NCI-H187 treated with DMSO at 0.1 percent for 48 hours (cell line): ENCODE results near the gene HDHD2.
"Not testable (repeated sequence)": the region's sequence is repeated elsewhere in the genome, so short reads cannot be mapped to it uniquely, and the experiment has no call there.

Experiments used
- DNase-seq: peaks from one replicate; lab custom pipeline; 2025; lab: John Stamatoyannopoulos, UW

HDHD2 gene, protein sequence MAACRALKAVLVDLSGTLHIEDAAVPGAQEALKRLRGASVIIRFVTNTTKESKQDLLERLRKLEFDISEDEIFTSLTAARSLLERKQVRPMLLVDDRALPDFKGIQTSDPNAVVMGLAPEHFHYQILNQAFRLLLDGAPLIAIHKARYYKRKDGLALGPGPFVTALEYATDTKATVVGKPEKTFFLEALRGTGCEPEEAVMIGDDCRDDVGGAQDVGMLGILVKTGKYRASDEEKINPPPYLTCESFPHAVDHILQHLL

DNA sequence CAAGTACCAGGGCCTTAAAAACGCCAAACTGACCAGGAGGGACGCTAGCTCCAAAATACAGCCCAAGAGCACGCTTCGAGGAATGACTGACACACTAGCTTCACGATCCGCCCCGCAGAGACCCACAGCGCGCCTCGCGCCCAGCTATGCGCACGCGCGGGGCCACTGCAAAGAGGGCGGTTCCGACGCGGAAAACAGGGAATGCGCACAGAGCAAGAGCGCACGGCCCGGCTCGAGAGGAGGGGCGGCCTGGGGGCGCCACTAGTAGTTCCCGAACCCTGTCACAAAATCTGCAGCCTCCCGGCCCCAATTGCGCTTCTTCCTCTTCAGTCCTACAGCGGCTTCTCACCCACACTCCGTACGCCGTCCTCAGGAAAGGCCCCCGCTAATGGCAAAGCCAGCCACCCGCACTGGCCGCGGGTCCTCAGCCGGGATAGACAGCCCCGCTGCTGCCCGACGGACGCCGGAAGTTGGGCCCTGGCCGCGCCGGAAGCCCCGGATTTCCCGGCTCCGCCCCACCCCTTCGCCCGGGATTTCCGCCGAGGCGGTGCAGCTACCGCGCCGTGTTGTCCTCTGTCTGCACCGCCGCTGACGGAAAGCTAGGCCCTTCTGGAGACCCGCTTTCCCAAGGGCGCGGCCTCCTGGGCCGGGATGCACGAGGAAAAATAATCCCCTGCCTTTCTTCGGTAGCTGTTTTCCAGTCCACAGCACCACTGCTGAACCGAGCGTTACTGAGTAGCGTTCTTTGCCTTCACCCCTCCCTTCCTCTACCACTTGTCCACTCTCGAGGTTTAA, at the start of gene HDHD2:
Gene HDHD2 (minus strand): TSS at position 472 of the 795 bp plus-strand sequence. CDS start 14,061 bp downstream, outside the sequence.
- no peak for DNase-seq

DNA sequence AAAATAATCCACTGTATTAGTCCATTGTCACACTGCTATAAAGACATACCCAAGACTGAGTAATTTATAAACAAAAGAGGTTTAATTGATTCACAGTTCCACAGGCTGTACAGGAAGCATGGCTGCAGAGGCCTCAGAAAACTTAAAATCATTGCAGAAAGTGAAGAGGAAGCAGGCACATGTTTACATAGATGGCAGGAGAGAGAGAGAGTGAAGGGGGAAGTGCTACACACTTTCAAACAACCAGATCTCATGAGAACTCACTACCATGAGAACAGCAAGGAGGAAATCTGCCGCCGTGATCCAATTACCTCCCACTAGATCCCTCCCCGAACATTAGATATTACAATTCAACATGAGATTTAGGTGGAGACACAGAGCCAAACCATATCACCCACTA, 45.7 kb upstream of the HDHD2 start:
- DNase-seq, result not testable (repeated sequence)

DNA sequence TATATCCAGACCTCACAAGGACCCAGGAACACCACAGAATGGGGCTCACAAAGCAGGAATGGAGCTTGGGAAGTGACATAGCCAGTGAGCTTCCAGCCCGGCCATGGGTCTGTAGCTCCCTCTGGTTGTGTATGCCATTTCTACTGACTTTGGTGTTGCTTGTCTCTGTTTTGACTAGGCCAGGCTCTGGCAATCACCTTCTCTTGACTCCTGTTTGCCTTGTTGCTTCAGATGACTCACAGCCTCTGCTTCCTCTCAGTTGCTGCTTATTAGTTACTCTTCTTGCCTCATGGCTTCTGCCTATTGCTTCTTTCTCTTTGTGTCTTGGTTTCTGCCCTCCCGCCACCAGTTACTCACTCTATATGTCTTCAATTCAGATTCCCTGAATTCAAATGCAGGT, 41.7 kb upstream of the HDHD2 start:
- no peak for DNase-seq

DNA sequence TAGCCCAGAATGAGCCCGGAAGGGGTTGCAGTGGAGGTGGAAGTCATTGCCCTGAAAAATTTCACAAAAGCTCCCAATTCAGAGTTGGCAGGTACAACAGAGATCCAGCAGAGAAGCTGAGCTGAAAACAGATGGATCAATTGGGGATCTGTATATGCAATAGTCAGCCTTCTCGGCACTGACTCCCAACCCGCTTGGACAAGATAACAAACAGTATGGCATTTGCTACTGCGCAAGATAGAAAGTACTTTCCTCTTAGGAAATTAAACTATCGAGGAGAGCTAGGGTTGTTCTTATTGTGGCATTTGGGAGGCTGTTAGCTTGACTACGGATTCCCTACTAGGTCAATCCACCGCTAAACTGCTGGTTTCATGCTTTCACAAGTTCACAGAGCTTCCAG, 37.4 kb upstream of the HDHD2 start:
- no peak for DNase-seq

DNA sequence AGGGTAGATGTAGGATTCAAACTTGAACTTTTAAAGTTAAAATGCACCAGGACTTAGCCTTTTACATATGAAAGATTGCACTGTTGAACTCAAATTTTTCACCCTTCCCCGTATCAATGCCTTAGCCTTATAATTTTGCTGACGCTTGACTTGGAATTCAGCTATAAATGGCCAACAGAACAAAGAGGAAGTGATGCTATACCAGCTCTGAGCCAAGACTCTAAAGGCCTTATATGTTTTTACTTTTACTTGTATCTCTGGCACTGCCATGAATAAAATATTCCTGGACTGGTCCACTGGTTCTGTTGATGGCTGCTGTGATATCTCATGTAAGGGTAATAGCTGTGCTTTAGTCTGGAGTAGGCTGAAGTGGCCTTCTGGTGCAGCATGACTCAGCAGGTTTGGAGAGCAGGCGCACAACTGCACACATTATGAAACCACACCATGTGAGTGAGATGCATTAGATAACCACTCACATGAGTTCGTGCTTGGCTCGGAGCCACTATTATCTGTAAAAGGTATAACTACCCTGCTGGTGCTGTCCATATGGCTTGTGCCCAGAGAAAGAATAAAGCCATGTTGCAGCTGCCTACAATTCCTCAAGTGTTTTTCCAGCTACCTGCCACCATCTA, 34.2 kb upstream of the HDHD2 start:
- DNase-seq, result no peak

DNA sequence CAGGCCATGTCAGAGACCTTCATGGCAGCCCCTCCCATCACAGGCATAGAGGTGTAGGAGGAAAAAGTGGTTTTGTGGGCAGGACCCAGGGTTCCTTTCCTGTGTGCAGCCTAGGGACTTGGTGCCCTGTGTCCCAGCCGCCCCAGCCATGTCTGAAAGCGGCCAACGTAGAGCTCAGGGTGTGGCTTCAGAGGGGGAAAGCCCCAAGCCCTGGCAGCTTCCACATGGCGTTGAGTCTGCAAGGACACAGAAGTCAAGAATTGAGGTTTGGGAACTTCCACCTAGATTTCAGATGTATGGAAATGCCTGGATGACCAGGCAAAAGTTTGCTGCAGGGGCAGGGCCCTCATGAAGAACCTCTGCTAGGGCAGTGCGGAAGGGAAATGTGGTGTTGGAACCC, 31.9 kb upstream of the HDHD2 start:
- not testable (repeated sequence) for DNase-seq

DNA sequence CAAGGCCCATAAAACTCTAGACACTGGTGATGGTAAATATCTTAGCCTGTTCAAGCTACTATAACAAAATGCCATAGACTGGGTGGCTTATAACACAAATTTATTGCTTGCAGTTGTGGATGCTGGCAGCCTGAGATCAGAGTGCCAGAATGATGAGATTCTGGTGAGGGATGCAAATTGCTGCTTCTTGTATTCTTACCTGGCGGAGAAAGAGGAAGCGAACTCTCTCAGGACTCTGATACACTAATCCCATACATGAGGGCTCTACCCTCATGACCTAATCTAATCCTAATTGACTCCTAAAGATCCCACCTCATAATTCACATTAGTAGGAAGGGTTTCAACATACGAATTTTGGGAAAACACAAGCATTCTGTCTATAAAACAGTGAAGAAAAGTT, 30.5 kb upstream of the HDHD2 start:
- DNase-seq, result no peak

DNA sequence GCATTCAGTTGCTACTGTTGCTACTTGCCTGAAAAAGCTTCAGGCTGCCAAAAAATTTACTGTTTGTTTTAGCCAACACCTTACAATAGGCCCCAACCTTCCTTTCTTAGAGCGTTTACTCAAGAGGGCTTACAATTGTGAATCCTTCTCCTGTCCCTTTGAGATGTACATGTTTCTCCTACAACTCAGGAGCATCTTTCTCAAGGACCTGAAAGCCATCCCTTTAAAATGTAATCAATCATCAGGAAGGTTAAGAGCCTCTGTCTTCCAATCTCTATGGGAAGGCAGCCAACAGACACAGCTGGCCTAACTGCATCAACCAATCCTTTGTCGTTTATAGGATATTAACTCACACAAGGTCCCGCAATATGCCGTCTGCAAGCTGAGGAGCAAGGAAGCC, 29.2 kb upstream of the HDHD2 start:
- DNase-seq, result peak; percentile 48

DNA sequence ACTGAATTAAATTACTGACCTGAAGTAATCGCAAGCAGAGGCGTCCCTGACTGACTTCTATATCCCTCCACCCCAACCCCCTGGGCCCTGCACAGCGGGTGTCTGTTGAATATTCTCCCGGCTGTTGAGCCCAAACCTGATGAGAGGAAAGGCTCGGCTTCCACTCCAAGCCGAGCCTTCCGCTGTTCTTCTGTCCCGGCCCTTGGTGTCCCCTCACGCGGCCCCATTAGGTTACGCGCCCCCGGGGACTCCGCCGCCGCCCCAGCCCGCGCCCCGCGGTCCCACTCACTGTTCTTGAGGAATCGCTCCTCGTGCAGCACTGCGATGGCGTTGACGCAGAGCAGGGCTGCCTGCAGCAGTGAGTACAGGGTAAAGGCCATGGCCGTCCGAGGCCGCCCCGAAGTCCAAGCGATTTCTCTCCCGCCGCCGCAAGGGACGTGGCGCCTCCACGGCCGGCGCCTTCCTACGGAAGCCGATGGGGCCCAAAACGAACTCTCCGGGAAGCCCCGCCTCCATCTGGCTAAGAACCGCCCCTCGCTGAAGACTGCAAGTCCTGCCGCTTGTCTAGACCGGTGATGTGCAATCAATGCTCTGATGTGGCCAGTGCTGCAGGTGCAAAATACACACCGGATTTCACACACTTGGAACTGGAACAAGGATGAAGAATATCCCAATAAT, 25.7 kb upstream of the HDHD2 start, which contains the start of gene IER3IP1:
Gene IER3IP1 (minus strand): TSS at position 467 of the 678 bp plus-strand sequence. CDS start 87 bp downstream, at position 380.
- DNase-seq, result peak; percentile 39

DNA sequence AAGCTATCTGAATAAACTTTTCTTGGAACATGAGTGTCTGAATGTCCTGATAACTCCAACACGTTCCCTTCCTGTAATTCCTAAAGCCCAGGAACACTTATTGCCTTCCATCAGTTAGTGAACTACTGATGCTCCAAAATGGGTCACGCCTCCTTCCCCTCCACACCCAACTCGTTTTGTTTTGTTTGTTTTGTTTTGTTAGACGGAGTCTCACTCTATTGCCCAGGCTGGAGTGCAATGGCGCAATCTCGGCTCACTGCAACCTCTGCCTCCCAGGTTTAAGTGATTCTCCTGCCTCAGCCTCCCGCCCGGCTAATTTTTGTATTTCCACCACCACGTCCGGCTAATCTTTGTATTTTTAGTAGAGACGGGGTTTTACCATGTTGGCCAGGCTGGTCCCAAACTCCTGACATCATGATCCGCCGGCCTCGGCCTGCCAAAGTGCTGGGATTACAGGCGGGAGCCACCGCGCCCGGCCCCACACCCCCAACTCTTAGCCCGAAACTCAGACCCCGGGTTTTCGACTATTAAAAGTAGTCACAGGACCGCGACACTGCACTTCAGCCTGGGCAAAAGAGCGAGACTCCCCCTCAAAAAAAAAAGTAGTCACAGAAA, 25.1 kb upstream of the HDHD2 start:
- DNase-seq, result no peak

DNA sequence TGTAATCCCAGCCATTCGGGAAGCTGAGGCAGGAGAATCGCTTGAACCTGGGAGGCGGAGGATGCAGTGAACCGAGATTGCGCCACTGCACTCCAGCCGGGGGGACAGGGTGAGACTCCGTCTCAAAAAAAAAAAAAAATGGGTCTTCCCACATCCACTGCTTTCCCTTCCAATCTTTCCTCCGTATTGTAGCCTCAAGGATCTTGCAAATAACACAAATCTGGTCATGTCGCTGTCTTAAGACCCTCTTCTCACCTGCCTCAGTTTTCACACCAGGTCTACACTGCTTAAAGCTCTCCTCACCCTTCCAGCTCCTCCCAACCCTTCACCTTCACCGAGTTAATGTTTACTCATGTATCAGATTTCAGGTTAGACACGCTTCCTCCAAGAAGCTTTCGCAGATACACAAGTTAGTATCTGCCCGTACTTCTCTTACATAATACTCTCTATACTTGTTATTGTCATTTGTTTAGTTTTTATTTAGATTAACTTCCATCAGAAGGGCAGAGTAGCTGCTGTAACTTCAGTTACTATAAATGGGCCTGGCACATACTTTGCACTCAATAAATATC, 24.3 kb upstream of the HDHD2 start:
- no peak for DNase-seq

DNA sequence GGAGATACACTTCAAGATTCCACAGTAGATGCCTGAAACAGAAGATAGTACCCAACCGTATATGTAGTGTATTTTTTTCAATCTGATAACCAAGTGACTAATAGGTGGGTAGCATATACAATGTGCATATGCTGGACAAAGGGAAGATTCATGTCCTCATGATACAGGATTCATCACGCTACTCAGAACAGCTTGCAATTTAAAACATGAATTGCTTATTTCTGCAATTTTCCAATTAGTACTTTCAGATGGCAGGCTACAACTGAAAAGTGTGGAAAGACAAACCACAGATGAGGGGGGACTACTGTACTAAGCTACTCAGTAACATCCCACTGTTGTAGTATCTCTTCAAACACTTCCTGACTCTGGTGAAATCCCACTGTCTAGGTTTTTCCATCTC, 22.2 kb upstream of the HDHD2 start:
- DNase-seq, result no peak

DNA sequence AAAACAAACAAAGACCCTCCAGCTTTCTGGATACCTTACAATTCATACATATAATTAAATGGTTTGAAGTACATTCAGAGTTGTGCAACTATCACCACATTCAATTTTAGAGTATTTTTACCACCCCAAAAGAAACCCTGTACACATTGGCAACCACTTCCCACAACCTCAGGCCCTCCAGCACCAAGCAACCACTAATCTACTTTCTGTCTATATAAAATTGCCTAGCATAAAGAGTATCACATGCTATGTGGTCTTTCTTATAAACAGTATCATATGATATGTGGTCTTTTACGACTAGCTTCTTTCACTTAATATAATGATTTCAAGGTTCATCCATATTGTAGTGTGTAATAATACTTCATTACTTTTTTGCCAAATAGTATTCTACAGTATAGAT, 18.6 kb upstream of the HDHD2 start:
- no peak for DNase-seq

DNA sequence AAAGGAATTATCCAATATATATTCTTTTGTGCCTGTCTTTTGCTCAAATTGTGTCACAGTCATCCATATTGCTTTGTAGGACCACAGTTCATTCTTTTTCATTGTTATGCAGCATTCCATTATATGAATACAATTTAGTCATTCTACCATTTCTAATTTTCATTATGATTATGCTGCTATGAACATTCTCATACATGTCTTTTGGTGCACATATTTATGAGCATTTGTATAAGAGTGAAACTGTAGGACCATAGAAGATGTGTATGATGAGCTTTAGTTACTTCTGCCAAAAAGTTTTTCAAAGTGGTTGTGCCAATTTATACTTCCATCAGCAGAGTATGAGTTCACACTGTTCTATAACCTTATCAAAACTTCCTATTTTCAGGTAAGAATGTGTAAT, 18.2 kb upstream of the HDHD2 start:
- DNase-seq, result no peak

DNA sequence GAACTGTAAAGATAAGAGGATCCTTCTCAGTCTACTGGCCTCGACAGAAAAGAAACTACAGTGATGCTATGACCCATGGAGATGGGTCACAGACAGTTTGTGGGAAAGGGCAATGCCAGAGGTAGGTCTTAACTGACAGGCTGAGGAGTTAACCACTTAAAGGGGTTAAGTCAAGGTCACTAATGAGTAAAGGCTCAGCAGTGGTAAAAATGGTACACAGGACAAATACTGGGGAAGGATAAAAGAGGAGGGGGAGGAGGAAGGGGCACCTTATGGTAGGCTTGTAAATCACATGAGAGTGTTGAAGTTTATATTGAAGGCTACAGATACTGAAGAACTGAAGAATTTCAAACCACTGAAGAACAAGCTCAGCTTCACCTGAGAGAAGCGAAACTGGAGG, 16.0 kb upstream of the HDHD2 start:
- no peak for DNase-seq

DNA sequence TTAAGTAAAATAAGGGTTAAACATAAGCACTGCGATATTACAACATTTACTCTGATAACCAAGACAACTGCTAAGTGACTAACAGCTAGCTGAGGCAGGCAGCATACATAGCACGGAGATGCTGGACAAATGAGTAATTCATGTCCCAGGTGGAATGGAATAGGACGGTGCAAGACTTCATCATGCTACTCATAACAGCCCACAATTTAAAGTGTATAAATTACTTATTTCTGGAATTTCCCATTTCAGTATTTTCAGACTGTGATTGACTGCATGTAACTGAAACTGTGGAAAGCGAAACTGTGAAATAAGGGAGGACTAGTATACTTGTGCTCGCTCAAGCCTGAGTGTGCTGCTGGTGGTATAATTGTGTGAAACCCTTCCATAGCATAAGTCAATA, 12.9 kb upstream of the HDHD2 start:
- no peak for DNase-seq

DNA sequence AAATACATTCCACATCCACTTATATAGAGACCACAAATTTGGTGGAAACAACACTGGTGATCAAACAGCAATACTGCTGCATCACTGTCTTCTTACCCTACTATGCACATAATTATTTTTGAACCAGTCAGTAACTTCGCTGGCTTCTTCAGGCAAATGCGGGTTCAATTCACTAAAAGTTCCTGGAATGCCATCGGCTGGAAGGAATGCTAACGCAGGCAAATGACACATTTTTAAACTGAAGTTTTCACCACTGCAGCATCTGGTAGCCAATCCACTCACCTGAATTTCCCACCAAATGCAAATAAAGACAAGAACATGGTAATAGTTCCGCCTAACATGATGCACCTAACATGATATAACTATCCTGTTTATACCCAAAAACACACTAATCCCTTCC, 10.0 kb upstream of the HDHD2 start:
- no peak for DNase-seq

DNA sequence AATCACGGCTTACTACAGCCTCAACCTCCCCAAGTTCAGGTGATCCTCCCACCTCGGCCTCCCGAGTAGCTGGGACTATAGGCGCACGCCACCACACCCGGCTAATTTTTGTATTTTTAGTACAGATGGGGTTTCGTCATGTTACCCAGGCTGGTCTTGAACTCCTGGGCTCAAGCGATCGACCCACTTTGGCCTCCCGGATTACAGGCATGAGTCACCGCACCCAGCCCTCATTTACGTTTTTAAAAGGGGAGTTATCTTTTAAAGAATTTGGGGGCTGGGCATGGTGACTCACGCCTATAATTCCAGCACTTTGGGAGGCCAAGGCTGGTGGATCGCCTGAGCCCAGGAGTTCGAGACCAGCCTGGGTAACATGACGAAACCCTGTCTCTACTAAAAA, 8.1 kb upstream of the HDHD2 start:
- DNase-seq, result not testable (repeated sequence)

DNA sequence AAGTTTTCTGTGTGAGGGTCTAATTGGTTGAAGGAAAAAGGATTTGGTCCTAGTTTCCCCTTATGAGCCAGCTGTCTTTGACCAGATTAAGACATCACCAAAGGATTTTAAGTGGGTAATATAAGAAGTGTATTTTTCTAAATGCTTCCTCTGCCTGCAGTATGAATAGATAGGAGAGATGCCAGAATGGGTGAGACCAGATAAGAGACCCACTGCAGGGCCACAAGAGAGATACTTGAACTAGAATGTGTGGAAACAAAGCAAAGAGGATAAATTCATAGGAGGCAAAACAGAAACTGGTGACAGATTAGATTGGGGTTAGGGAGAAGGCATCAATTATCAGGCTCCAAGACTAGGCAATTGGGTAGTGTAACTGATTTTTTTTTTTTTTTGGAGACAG, 1.1 kb upstream of the HDHD2 start:
- DNase-seq, result no peak

DNA sequence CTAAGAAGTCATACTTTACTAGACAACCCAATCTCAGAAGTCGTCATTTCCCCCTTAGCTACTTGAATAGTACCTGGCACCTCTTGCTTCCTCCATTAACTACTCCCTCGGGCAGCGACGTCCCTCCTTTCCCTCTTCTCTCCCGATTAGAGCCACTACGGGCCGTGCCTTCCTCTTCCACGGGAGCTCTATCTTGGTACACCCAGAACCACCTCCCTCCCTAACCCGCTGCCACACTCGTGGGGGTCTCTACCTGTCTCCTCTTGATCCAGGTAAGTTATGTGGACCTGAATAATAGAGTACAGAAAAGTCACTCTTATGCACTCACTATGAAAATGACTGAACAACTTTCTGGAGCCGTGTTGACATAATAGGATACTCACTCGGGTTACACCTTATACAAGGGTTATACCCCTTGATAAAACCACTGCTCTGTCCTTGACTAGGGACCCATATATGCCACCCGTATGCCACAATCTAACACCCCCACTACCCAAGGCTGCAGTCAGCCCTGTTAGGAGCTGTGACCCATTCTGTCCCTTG, 595 bp upstream of the HDHD2 start:
- DNase-seq, result no peak

DNA sequence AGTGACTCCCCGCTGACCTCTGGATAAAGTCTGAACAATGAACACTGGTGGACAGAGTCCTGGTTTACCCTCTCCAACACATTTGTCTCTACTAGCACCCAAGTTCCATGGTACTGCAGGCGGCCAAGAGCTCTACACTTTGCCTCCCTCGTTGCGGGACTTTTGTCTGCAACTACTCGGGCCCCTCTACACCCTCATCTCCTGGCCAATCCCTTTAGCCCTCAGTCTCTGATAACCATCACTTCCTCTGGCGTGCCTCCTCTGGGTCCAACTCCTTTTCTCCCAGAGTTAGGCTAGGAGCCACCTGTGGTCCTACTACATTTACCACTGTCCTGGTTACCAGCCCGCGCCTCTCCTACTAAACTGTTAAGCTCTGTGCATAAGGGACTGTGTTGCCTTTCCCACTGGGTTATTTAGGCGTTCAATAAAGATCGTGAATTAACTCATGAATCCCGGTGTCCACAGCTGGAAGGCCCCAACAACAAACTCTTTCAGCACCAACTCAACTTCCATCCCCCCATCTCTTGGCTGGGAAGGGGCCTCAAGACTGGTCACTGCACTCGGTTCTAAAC, 757 bp downstream of the HDHD2 start:
- DNase-seq, result no peak
